Lower lobe of right lung (tissue), 2 donors: ENCODE data around the gene PRIMA1. TPM values are rescaled to one million over a fixed set of nuclear protein-coding genes. Genes with fewer than 3 reads are reported as not detected.

ENCODE experiments used
- ATAC-seq, 2 donors: fragments of 200-7000 bp; cut with Tn5 transposase; one replicate each; pipeline ENCODE4 v1.9.1; 2020 to 2022; ENCODE audit warnings: mild to moderate bottlenecking in 2 of 2, moderate library complexity in 2 of 2
- DNase-seq: peaks from one replicate; pipeline ENCODE4 v3.0.0-alpha.2; 2020
- H3K27ac ChIP-seq: fragments of 200-600 bp; one replicate; pipeline ENCODE4 v1.8.0; 2022
- H3K27me3 ChIP-seq: fragments of 200-600 bp; one replicate; pipeline ENCODE4 v1.8.0; 2022; ENCODE audit warnings: low read depth
- H3K36me3 ChIP-seq: fragments of 200-600 bp; one replicate; pipeline ENCODE4 v1.8.0; 2022; ENCODE audit warnings: mild to moderate bottlenecking
- H3K4me1 ChIP-seq: fragments of 200-600 bp; one replicate; pipeline ENCODE4 v1.8.0; 2022
- H3K4me3 ChIP-seq: fragments of 200-600 bp; one replicate; pipeline ENCODE4 v1.8.0; 2022; ENCODE audit warnings: mild to moderate bottlenecking
- H3K9me3 ChIP-seq: fragments of 200-600 bp; one replicate; pipeline ENCODE4 v1.8.0; 2022
- intact Hi-C: fragments of 100-400 bp; cut with DNase I; formaldehyde crosslinking; loops from one replicate; pipeline ENCODE4 v1.11.0; 2022
- total RNA-seq: library from RNA; stranded (reverse); fragmentation: NEBNext Ultra II Directional; extraction: Animal tissue kit (Norgen Biotek cat#: 25700); gene quantifications from one replicate; pipeline ENCODE4 v1.2.1, GENCODE V29; 2021
- TF ChIP-seq, protein P1 (sequence below): fragments of 200-600 bp; IDR thresholded peaks from one replicate; pipeline ENCODE4 v1.8.0; 2022; ENCODE audit warnings: antibody characterized with exemption, mild to moderate bottlenecking
- donor health status: DM: no; HTN: yes; CAD: no; lungs with severe emphysema.

The PRIMA1 gene
- total RNA-seq, 1 donor from 2014 or later = 3.0 TPM

- Histone ChIP-seq H3K27ac (no peak overlapping the region), H3K9me3 (no peaks in the 10 kb centered on the region), H3K4me3 (no peak overlapping the region), H3K4me1 (no peaks in the 10 kb centered on the region), H3K36me3 (no peaks in the 10 kb centered on the region), H3K27me3 (peaks cover 26% of the 10 kb centered on the region)
- DNase-seq (no peak), ATAC-seq (no peak)
- intact Hi-C loops = no loop called here
- TF ChIP-seq, protein P1, sequence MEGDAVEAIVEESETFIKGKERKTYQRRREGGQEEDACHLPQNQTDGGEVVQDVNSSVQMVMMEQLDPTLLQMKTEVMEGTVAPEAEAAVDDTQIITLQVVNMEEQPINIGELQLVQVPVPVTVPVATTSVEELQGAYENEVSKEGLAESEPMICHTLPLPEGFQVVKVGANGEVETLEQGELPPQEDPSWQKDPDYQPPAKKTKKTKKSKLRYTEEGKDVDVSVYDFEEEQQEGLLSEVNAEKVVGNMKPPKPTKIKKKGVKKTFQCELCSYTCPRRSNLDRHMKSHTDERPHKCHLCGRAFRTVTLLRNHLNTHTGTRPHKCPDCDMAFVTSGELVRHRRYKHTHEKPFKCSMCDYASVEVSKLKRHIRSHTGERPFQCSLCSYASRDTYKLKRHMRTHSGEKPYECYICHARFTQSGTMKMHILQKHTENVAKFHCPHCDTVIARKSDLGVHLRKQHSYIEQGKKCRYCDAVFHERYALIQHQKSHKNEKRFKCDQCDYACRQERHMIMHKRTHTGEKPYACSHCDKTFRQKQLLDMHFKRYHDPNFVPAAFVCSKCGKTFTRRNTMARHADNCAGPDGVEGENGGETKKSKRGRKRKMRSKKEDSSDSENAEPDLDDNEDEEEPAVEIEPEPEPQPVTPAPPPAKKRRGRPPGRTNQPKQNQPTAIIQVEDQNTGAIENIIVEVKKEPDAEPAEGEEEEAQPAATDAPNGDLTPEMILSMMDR = no peak
These were observed 84.3 kb downstream of the PRIMA1 start for GRCh38 chr14:93703941-93704340.

DNA sequence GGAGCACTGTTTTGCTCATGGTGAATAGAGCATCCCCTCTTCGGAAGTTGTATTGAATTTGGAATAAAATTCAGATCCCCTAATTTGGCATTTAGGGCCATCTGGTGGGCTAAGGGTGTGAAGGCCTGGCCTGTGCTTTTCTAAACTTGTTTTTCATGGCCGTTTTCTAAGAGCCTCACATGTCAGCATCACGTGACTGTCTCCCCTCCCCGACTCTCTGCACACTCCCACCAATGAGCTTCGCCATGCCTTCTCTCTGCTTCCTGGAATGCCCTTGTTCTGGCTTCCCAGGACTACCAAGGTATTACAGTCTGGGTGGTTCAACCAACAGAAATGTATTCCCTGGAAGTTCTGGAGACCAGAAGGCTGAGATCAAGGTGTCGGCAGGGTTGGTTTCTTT lies 85.3 kb downstream of the PRIMA1 start:
- Histone ChIP-seq H3K27me3 (peaks cover 26% of the 10 kb centered on the region), H3K9me3 (no peaks in the 10 kb centered on the region), H3K4me1 (no peaks in the 10 kb centered on the region), H3K27ac (no peak overlapping the region), H3K36me3 (no peaks in the 10 kb centered on the region), H3K4me3 (no peak overlapping the region)
- DNase-seq (no peak), ATAC-seq (no peak)
- TF ChIP-seq, protein P1 = no peak
- intact Hi-C loops = no loop called here

DNA sequence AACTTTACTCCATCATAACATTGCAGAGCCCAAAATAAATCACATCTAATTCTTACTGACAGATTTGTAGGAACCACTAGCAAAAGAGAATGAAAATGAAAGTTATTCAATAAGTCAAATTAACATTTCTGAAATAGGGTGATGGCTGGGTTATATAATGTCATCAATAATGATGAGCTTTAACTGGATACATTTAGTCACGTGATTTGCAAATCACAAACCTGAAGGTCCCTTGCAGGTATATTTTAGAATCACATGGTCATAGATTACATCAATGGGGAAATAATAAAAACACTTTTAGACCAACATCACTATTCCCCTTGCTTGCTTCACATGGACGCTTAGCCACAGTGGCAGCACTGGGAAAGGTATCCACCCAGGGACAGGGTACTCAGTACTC lies 86.7 kb downstream of the PRIMA1 start:
- H3K36me3 ChIP-seq = no peaks in the 10 kb centered on the region
- TF ChIP-seq, protein P1 = no peak
- DNase-seq (no peak), ATAC-seq (no peak)
- no peak overlapping the region for H3K27ac ChIP-seq
- H3K4me1 ChIP-seq = no peaks in the 10 kb centered on the region
- intact Hi-C loops = no loop called here
- no peaks in the 10 kb centered on the region for H3K9me3 ChIP-seq
- H3K27me3 ChIP-seq = peaks cover 26% of the 10 kb centered on the region
- no peak overlapping the region for H3K4me3 ChIP-seq

- no peak for ATAC-seq
- Histone ChIP-seq H3K9me3 (no peaks in the 10 kb centered on the region), H3K27ac (no peak overlapping the region), H3K27me3 (peaks cover 26% of the 10 kb centered on the region), H3K4me3 (no peak overlapping the region), H3K4me1 (no peaks in the 10 kb centered on the region), H3K36me3 (no peaks in the 10 kb centered on the region)
- intact Hi-C loops = no loop called here
- TF ChIP-seq, protein P1 = no peak
- DNase-seq = no peak
These were observed 87.4 kb downstream of the PRIMA1 start for GRCh38 chr14:93700928-93701327.

- intact Hi-C loops = no loop called here
- TF ChIP-seq, protein P1 = no peak
- Histone ChIP-seq H3K36me3 (no peaks in the 10 kb centered on the region), H3K27me3 (peaks cover 11% of the 10 kb centered on the region), H3K27ac (no peak overlapping the region), H3K4me3 (no peak overlapping the region), H3K4me1 (no peaks in the 10 kb centered on the region), H3K9me3 (no peaks in the 10 kb centered on the region)
- DNase-seq = no peak
- no peak for ATAC-seq
These were observed 94.4 kb downstream of the PRIMA1 start for GRCh38 chr14:93693914-93694313.
